Activated CD4-positive, alpha-beta T cell treated with anti-CD3 and anti-CD28 coated beads for 48 hours (primary cell): ENCODE measurements around the gene OR2B3.
A peak's percentile ranks its signal among the peaks of the same experiment; 100 is the strongest.
"Not testable (repeated sequence)": the region's sequence is repeated elsewhere in the genome, so short reads cannot be mapped to it uniquely, and the experiment has no call there.

ENCODE experiments used
- DNase-seq: peaks from one replicate; pipeline ENCODE4 v3.0.0-alpha.2; 2020

The OR2B3 gene, protein sequence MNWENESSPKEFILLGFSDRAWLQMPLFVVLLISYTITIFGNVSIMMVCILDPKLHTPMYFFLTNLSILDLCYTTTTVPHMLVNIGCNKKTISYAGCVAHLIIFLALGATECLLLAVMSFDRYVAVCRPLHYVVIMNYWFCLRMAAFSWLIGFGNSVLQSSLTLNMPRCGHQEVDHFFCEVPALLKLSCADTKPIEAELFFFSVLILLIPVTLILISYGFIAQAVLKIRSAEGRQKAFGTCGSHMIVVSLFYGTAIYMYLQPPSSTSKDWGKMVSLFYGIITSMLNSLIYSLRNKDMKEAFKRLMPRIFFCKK

DNA sequence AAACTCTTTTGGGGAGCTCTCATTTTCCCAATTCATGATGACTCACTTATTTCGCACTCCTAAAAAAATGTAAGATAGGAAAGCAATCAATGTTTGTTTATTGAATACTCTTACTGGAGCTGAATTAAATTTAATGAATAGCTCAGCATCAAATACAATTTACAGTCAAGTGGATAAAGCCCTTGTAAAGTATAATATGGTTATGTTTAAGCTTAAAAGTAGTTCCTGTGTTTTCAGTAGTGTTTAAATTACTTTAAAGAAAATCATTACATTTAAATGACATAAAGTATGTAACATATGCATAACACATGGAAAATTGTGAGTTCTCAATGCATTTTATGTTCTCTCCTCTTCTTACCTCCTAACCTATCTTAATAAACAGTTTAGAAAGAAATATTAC, at the start of gene OR2B3:
TSS of gene OR2B3 (minus strand) at position 101 of the 400 bp plus-strand sequence. CDS start at position 36, 65 bp downstream.
- DNase-seq: no peak

DNA sequence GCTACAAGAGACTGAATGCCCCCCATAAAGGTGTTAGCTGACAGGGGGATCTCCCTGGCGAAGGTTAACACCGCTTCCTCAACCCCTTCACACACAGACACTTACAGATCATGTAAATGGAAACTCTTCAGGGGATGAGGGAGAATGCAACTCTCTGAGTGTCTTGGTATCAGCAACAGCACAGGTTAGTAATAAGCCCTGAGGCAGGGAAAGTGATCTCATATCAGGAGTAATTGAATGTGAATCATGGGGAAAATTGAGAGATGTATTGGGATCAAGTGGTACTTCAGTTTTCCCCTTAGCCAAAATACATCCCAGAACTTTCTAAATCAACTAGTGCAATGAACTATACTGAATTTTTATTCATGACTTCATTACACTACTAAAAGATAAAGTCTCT, 44.6 kb upstream of the OR2B3 start:
- DNase-seq: no peak

DNA sequence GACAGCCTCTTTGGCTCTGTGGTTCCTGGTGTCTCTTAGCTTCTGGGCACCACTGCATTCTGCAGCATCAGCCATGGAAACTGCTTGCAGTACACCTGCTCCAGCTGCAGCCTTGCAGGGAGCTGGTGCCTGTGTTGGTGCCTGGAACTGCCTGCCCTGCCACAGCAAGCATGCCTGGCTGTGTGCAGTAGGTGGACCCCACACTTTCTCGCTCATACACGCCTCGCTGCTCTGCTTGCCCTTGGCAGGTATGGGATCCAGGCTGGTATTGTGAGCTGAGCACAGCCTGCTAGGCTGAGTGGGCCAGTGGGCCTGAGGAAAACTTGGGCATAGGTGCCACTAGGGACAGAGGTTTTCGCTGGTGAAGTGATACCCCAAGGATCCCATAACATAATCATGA, 43.5 kb upstream of the OR2B3 start:
- DNase-seq: no peak

DNA sequence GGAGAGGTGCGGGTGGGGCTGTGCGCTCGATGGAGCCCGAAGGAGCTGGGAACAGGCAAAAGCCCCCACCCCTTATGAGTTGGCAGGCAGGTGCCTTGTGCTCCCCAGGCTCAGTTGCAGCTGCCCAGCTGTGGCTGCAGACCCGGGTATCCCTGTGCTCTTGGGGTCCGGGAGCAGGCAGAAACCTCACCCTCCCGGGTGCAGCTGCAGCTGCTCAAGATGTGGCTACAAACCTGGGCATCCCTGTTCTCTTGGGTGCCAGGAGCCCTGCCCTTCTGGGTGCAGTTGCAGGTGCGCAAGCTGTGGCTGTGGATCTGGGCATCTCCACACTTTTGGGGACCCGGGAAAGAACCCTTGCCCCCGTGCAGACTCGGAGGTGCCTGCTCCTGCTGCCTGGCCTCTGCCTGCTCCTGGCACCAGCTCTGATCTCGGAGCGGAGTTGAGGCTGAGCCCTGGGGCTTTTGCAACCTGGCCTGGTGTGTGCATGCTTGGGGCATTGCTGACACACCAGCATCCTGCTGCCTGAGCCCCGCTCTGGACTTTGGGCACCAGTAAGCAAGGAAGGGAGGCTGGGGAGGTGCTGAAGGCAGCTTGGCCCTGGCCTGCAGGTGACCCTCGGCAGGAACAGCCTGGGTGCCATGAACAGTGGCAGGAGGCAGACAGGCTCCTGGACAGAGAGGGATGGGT, 42.4 kb upstream of the OR2B3 start:
- no peak for DNase-seq

DNA sequence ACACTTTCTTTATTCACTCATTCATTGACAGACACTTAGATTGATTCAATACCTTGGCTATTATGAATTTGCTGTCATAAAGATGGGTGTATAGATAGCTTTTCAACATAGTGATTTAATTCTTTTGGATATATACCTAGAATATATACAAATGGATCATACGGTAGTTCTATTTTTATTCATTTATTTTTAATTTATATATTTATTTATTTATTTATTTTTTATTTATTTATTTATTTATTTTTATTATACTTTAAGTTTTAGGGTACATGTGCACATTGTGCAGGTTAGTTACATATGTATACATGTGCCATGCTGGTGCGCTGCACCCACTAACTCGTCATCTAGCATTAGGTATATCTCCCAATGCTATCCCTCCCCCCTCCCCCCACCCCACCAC, 27.9 kb upstream of the OR2B3 start:
- DNase-seq: not testable (repeated sequence)

DNA sequence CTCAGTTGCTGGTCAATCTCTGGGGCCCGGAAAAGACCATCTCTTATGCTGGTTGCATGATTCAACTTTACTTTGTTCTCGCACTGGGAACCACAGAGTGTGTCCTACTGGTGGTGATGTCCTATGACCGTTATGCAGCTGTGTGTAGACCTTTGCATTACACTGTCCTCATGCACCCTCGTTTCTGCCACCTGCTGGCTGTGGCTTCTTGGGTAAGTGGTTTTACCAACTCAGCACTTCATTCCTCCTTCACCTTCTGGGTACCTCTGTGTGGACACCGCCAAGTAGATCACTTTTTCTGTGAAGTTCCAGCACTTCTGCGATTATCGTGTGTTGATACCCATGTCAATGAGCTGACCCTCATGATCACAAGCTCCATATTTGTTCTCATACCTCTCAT, 25.0 kb upstream of the OR2B3 start:
- DNase-seq: peak; percentile 4

DNA sequence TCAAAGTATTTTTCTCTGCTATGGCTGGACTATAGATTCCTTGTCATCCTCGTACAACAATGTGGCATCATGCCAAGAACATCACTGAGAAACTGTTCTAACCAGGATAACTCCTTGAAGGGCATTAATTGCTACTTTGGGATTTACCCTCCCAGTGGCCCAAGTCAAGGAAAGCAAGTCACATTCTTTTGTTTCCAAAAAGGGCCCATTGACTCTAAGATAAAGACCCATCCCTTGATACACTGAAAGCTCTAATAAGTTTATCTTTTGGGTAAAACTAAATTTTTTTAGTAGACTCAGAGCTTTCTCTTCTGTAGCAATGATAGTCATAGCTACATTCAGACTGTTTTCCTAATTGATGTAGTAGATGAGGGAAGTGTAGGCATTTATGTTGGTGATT, 20.6 kb upstream of the OR2B3 start, which contains the start of gene OR2J3:
TSS of gene OR2J3 (plus strand) at position 301 of the 400 bp plus-strand sequence. CDS start 3,833 bp downstream, outside the sequence.
- DNase-seq: no peak

DNA sequence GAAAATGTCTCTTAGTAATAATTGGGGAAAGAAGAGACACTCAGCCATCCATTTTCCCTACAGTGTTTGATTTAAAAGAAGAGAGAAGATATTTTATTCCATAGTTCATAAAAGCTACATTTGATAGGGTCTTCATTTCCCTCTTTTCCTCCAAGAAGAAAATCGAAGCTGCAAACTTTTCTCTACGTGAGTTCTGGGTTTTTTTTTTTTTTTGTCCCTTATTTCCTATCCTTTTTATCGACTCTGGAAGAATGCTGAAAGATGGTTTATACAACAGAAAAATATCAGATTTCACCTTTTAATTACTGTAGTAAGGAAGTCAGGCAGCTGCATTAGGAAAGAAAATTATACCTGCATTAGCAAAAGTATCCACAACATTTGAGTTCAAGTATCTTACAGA, 12.1 kb upstream of the OR2B3 start, which contains the start of gene OR2J1:
TSS of gene OR2J1 (plus strand) at position 301 of the 400 bp plus-strand sequence. CDS start 1,453 bp downstream, outside the sequence.
- no peak for DNase-seq

DNA sequence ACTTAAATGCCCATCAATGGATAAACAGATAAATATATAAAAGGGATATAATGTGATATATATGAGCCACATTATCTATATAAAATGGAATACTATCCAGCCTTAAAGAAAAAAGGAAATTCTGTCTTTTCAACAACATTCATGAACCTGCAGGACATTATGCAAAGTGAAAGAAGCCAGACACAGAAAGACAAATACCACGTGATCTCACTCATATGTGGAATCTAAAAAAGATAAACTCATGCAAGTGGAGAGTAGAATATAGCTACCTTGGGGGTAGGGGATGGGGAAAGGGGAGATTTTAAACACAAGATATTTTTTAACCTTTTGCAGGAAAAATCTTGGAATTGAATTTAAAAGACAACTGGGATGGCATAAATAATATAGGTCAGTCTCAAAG, 10.7 kb upstream of the OR2B3 start:
- DNase-seq: no peak

DNA sequence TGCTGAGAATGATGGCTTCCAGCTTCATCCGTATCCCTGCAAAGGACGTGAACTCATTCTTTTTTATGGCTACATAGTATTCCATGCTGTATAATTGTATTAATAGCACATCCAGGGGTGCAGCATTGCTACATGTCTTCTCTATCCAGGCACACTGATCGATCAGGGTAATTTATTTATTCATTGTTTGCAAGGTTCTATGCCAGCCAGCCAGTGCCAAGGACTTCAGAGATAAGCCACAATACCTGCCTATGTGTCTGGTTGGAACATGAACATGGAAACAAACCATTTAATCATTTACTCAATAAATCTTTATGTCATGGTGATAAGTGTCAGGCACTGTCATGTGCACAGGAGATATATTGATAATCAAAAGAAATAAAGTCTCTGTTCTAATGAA, 5.8 kb upstream of the OR2B3 start:
- no peak for DNase-seq

DNA sequence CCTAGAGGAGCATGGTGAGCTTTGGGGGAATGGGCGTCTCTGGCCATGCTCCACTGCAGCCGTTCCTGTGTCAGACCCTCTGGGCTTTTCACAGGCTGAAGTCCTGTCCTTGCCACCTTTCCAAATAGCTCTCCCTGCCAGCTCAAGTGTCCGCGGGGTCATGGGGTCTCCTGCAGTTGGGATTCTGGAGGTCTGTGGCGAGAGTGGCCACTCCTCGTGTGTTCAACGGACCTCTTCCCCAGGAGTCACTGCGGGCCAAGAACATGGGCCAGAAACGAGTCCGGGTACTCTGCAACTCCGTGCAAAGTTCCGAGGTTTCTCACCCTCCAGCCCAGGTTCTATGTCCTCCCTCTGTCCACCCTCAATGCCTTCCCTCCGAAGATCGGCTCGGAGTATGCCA, 4.7 kb downstream of the OR2B3 start:
- DNase-seq: no peak

DNA sequence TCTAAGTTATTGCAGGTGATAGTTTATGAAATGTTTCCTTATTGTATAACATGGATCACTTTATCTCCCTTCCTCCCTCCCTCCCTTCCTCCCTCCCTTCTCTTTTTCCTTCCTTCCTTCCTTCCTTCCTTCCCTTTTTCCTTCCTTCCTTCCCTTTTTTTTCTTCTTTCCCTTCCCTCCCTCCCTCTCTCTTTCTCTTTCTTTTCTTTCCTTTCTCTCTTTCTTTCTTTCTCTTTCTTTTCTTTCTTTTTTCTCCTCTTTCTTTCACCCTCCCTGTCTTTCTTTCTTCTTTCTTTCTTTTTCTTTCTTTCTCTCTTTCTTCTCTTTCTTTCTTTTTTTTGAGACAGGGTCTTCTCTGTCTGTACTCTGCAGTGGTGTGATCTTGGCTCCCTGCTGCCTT, 5.8 kb downstream of the OR2B3 start:
- no peak for DNase-seq

DNA sequence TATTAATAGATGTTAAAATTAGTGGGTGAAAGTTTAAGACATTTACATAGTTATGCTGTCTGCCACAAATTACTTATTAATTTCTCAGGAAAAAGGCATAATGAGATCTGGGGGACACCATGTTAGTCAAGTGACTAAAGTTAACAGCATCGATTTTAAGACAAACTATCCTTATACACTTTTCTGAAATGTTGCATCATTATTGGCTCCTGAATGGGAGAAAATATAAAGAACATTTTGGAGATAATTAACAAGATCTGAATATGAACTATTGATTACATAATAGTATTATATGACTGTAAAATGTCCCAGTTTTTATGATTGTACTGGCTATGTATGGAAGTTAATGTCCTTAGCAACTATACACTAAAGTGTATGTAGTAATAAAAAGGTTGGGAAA, 7.9 kb downstream of the OR2B3 start:
- DNase-seq: no peak

DNA sequence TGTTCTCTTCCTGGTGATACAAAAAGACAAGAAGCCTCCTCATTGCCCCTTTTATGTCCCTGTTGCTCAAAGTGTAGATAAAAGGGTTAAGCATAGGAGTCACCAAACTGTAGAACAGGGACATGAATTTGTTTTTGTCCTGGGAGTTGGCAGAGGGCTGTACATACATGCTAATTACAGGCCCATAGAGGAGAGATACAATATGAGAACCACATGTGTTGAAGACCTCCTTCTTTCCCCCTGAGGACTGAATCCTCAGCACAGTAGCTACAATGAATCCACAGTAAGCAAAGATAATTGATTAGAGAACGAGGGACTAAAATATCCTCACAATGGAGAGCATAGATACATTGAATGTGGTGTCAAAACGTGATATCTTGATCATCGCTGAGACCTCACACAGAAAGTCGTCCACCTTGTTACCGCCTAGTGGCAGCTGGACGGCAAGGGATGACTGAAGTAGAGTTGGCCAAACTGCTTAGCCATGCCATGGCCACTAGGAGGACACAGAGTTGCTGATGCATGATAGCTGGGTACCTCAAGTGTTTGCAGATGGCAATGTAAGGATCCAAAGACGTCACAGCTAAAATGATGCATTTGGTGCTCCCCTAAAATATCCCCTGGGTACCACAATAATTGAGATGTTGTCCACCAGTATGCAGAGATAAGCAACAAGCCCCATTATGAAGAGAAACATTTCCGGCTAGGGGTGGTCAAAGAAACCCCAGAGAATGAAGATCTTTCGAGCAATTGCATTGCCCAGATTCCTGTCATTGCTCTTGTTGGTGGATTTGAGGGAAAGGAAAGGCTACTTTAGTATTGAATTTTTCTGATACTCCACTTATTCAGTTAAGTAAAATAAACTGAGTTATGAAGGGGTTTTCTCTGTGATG, 15.0 kb downstream of the OR2B3 start:
- peak; percentile 22 for DNase-seq

DNA sequence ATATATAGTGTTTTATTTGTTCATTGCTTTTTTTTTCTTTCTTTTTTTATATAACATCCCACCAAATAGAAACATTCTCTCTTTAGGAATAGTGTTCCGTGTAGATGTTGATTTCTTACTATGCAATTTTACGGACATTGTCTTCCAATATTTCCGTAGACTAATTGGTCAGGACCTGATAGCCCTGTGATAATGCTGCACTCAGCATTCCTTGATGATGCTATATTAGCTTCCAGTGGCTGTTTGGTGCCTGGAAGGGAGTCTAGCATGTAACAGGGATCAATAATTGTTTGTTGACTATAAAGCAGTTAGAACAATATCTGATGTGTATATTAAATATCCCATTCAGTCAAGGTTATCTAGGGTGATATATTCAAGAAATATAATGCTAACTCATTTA, 35.4 kb downstream of the OR2B3 start:
- DNase-seq: no peak

DNA sequence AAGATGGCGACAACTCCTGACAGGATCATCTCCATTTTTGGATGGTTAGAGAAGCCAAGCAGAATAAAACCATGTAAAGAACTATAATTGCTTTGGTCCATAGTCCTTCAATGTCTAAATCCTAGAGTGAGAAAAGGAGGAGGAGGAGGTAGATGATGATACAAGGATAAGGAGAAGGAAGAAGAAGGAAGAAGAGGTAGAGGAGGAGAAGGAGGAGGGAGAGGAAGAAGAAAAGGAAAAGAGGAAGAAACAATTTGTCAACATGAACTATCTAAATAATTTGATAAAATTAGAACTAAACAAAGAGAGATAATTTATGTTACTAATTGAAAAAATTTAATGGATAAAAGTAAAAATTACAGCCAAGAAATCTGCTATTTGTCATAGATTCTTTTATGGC, 42.0 kb downstream of the OR2B3 start, which contains the start of gene OR2W1:
TSS of gene OR2W1 (minus strand) at position 101 of the 400 bp plus-strand sequence. CDS start at position 101, 0 bp downstream.
- no peak for DNase-seq
